Right renal cortex interstitium (tissue), 3 donors: ENCODE measurements around the gene STK26. TPM values are rescaled to one million over a fixed set of nuclear protein-coding genes. Genes with fewer than 3 reads are reported as not detected.
A peak's percentile ranks its signal among the peaks of the same experiment; 100 is the strongest.
"Not testable (repeated sequence)": the region's sequence is repeated elsewhere in the genome, so short reads cannot be mapped to it uniquely, and the experiment has no call there.

Experiments used
- DNase-seq, 3 donors: peaks; one replicate each; pipeline ENCODE4 v3.0.0-alpha.2; 2013; ENCODE audit warnings: low read depth in 3 of 3, low spot score in 2 of 3
- polyA plus RNA-seq, 3 donors: library from polyadenylated mRNA; unstranded; fragments of 120-200 nt; gene quantifications; one replicate each; pipeline ENCODE4 v1.2.1, GENCODE V29; 2013; ENCODE audit not compliant: insufficient read length in 3 of 3

The STK26 gene
- polyA plus RNA-seq, 3 donors: 9.3 to 10.8 (median 9.5) TPM

GRCh38 chrX:132092439-132093065 is 69.5 kb downstream of the STK26 start:
- peak; percentile 9 to 26 (median 12) for DNase-seq

- DNase-seq: no peak
Observed at GRCh38 chrX:132093239-132093860, 70.2 kb downstream of the STK26 start.

DNA sequence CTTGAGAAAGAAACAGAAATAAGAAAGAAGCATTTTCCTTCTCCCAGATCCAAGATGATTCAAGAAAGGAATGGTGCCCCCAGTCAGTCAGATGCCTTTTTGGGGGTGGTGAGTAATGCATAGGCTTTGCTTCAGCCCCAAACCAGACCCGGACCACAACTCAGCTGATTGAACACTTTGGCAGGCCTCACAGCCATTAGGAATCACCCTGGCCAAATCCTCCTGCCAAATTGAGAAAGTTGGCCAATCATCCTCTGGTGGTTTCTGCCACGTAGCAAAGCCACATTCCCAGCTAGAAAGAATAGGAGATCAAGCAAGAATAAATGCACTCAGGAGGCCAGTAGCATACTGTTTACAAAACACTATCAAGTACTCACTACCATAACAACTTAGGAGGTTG is 71.1 kb downstream of the STK26 start:
- no peak for DNase-seq

- not testable (repeated sequence) for DNase-seq
Observed at GRCh38 chrX:132098704-132099103, 75.6 kb downstream of the STK26 start.

- DNase-seq: no peak
Observed at GRCh38 chrX:132101206-132101605, 78.1 kb downstream of the STK26 start.

GRCh38 chrX:132101799-132102198 is 78.7 kb downstream of the STK26 start:
- no peak for DNase-seq

GRCh38 chrX:132107291-132107690 is 84.2 kb downstream of the STK26 start:
- DNase-seq: no peak

DNA sequence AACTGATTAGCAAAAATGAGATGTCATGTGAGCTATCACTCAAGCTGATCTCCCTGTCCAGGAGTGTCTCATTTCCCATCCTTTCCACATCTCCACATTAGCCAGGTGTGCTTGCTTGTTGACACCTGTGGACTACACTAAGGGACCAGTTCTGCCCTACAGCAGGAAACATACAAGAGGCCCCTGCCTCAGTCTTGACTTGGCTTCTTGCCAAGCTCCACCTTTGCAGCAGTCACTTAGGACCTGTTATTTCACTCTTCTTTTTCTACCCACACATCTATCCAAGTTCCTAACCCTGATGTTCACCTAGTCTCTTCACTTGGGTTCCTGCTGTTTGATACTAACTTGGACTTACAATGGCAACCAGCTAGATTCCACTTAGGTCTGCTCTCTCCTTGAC is 91.5 kb downstream of the STK26 start:
- no peak for DNase-seq

DNA sequence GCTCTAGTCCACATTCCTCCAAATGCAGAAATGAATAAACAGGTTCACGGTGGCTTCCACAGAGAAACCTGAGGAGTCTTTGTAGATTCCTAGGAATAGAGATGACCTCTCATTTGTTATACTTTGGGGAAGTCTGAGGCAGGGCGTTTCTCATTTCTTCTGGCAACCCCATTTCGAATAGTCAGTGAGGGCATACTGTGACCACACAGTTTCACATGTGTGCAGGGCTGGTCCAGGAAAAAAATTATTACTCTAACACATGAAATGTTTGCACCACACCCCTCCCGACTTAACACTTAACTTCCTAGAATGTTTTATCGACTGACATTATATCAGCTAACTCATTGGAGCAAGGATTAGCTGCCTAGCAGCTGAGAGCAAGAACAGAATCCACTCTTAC is 92.7 kb downstream of the STK26 start:
- no peak for DNase-seq

DNA sequence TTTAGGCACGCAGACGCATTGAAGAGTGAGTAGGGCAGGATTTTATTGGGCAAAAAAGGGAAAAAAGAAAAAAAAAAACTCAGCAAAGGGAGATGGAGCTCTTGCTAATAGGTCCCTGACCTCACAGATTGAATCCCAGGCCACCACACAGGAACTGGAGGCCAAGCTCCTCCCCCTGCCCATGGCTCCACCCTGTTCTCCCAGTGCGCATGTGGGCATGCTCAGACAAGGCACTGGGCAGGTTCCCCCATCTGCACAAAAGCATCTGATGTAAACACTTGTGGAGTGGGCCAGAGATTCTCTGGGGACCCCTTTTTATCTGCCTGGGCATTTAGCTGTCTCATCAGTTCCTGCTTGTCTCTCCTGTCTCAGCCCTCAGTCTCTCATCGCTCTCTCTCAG is 95.3 kb downstream of the STK26 start:
- no peak for DNase-seq

- no peak for DNase-seq
Observed at GRCh38 chrX:132119283-132119682, 96.2 kb downstream of the STK26 start.

DNA sequence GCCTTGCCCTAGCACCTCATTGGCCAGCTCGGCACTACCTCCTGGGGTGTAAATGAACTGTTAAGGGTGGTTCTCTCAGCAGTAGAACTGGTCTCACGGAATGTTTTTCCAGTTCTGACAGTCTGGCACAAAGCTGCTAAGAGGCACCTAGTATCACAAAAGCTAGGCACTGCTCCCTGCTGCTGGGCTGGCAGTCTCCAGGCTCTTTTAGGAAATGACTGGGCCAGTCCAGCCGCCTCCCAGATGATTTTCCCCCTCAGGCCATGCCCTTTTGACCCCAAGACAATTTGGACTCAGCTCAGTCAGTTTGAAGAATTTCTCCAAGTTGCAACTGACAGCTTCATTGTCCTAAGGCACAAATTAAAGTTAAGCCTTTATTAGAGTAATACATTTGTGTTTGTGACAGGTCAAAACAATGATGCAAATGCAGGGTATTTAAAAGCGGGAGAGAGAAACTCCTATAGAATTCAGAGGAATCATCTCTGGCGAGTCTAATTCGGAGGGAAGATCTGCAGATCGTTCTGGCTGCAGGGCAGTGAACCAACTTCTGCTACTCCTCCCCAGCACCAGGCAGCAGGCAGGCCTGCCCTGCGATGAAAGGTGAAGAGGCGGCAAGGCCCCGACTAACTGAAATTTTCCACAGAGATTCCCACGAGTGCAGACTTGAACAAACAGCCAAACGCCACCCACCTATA is 96.9 kb downstream of the STK26 start:
- DNase-seq: no peak

DNA sequence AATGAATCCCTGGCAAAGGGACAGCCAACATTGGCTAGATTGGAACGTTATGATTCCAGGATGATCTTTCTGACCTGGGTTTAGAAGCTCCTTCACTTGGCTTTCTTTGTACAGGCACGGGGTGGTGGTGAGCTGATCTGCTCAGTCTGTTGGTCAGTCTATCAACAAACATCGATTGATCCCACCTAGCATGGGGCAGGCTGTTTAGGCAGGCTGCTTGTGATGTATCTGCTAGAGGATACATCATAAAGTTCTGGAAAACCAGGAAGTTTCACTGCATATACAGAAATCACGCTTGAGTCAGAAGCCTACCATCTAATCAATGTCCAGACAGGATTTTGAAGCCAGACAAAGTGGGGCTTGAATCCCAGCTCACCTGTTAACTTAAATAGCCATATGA is 97.8 kb downstream of the STK26 start:
- DNase-seq: no peak

Other genes with a start within 250 kb of the STK26 start
- gene FRMD7, start 104.7 kb downstream of the STK26 start, polyA plus RNA-seq: 1 to 10 TPM; 1.6 to 1.7 (median 1.7) TPM
- 10 to 100 TPM; 46.0 to 54.1 (median 47.2) TPM for gene RAP2C, start 196.1 kb downstream of the STK26 start, polyA plus RNA-seq